ENCODE data around the gene BBS4.
"Not testable (repeated sequence)": the region's sequence is repeated elsewhere in the genome, so short reads cannot be mapped to it uniquely, and the experiment has no call there.

Gene BBS4

DNA sequence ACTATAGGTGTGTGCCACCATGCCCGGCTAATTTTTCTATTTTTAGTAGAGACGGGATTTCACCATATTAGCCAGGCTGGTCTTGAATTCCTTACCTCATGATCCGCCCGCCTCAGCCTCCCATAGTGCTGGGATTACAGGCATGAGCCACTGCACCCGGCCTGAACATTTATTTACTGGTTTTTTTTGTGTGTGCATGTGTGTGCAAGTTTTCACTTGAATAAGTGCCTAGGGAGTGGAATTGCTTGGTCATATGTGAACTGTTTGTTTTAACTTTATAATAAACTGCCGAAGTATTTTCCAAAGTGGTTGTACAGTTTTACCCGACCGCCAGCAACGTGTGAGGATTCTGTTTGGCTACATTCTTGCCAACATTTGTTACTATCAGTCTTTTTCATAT lies 14.1 kb downstream of the BBS4 start:
- no peak for DNase-seq

DNA sequence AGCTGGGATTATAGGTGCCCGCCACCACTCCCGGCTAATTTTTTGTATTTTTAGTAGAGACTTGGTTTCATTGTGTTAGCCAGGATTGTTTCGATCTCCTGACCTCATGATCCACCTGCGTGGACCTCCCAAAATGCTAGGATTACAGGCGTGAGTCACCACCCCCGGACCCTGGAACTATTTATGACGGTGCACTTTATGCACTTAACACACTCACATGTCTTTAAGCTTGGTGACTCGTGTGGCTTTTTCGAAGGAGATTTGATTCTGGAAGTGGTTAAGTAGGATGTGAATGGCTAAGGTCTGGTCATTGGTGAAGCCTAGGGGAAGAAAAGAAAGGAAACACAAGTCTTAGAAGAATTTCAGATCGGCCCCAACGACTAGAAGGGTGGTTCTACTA lies 20.3 kb downstream of the BBS4 start:
- no peak for DNase-seq

DNA sequence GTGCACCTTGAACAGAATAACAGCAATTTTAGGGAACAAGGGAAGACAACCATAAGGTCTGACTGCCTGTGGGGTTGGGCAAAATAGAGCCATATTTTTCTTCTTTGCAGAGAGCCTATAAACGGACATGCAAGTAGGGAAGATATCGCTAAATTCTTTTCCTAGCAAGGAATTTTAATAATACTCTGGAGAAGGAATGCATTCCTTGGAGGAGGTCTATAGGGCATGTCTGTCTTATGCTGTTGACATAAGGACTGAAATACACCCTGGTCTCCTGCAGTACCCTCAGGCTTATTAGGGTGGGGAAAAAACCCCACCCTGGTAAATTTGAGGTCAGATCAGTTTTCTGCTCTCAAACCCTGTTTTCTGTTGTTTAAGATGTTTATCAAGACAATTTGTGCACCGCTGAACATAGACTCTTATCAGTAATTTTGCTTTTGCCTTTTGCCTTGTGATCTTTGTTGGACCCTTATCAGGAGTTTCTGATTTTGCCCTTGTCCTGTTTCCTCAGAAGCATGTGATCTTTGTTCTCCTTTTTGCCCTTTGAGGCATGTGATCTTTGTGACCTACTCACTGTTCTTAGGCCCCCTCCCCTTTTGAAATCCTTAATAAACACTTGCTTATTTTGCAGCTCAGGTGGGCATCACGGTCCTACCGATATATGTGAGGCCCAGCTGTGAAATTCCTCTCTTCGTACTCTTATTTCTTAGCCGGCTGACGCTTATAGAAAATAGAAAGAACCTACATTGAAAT lies 22.7 kb downstream of the BBS4 start:
- not testable (repeated sequence) for DNase-seq

DNA sequence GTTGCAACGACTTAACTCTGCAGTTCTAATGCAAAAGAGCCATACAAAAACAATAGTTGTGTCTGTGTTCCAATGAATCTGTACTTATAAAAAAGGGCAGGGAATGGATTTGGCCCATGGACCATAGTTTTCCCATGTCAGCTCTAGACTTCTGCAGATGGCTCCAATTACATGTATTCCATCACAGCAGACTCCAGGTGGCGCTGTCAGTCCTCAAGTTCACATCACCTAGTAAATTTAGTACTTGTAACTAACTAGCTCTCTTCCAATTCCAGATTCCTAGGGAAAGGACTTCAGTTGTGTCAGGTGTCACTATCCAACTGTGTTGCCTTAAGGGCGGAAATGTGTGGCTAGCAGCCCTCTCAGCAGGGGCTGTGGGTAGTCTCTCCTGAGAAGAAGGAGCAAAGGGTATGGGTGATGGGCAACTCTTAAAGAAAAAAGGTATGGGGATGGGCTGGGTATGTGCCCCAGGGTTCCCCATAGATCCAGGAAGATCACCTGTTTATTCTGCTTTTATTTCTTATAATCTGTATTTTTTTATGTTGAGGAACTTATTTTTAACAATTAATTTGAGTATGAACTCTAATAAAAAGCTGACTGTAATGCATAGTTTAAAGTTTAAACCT lies 36.2 kb downstream of the BBS4 start:
- DNase-seq, result peak; percentile 60 to 72

DNA sequence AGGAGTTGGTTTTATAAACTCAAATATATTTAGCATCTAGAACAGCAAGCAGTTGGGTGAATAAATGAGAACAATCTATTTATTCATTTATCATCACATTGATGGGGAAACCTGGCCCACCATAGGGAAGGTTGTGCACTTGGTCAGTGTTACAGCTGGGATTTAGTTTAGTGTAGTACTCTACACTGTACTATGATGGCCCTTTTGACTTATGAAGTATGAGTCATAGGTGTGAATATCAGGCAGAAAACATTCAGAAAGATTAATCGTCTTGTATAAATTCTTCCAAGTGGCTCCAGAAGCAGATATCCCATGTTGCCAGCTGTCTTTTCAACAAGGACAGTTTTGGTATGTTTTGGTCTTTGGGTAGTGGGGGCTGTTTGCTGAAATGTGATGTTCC lies 38.0 kb downstream of the BBS4 start:
- no peak for DNase-seq

DNA sequence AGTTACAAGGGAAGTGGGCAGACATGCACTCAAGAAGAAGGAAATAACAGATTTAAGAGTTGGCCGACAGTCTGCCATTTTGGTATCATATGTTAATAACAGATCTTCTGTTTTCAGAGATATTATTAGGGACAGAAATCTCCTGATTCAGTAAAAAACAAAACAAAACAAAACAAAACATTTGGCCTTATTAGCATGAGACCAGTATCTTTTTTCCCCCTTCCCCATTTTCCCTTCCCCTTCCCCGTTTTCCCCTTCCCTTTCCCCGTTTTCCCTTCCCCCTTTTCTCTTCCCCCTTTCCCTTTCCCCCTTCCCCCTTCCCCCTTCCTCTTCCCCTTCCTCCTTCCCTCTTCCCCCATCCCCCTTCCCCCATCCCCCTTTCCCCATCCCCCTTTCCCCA lies 39.4 kb downstream of the BBS4 start:
- DNase-seq, result no peak

DNA sequence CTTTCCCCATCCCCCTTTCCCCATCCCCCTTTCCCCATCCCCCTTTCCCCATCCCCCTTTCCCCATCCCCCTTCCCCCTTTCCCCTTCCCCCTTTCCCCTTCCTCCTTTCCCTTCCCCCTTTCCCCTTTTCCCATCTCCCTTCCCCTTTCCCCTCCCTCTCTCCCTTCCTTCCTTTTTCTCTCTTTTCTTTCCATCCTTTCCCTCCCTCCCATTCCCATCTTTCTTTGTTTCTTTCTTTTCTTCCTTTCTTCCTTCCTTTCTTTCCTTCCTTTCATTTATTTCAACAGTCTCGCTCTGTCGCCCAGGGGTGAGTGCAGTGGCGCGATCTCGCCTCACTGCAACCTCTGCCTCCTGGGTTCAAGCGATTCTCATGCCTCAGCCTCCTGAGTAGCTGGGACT lies 39.8 kb downstream of the BBS4 start:
- not testable (repeated sequence) for DNase-seq

DNA sequence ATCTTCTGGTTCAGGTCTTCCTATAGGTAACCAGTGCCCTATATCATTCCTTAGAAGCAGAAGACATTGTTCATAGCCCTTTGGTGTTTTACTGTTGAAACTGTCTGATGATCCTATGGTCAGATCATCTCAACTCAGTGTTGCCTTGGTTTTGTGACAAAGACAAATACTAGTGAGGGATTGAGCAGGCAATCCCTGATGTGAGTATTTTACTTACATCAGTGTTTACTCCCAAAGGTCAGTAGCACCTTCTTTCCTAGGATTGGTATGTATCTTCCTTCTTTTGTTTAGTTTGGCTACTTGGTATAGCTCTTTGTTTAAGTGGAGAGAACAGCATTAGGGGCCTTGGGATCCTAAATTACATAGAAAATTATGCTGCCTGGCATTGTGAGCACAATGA lies 41.1 kb downstream of the BBS4 start:
- no peak for DNase-seq

DNA sequence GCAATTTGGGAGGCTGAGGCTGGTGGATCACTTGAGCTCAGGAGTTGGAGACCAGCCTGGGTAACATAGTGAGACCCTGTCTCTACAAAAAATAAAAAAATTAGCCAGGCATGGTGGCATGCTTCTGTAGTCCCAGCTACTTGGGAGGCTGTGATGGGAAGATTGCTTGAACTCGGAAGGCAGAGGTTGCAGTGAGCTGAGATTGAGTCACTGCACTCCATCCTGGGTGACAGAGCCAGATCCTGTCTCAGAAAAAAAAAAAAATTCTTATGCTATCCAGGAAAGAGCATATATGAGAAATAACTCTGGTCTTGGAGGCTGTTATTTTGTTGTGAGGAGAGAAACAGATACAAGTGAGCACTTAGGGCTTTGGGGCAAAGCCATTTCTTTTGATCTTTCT lies 42.2 kb downstream of the BBS4 start:
- DNase-seq, result not testable (repeated sequence)

DNA sequence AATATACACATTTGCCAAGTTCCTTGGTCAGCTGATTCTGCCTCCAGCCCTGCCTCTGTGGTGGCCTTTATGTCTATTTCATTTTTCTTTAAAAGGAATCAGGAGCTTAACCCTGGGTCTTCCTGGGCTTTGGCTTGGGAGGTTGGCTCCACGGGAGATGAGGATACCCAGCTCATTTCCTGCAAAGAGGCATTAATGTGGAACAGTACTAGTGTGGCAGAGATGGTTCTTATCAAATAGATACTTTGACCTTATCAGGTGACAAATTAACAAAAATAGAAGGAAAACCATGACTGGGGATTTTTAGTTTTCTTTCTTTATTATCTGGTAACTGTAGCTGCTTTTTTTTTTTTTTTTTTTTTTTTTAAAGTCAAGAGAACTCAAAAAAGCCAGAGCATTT lies 42.8 kb downstream of the BBS4 start:
- no peak for DNase-seq

DNA sequence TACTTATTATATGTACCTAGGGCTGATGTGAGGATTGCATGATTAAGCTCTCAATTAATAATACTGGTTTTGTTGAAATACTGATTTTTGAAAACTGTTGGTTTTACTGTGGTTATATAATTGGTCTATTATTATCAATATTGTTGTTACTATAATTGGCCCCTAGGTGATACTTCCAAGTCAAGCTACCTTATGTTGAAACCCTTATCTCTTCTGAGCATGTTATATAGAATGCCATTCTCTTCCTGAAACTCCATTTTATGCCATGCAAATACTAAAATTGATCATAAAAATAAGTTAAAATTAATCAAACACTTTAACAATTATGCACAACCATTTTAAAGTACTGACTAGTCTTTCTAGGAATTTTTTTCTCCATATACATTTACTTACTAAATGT lies 46.1 kb downstream of the BBS4 start:
- DNase-seq, result no peak

DNA sequence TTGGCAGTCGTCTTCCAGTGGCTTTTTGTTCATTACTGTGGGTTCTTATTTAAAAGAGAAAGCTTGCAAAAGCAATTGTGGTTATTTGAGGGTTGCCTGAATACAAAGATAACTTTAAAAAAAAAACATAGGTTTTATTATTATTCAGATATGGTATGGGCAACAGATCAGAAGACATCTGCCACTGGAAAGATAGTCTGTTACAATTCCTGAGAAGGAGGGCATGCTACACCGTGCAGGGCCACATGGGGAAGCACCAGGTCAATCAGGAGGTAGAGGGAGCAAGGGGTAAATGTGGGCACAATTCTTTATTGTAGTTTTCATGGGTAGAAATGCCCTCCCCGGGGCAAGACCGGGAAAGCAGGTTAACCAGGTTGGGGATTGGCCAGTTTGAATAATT lies 46.5 kb downstream of the BBS4 start:
- DNase-seq, result no peak

DNA sequence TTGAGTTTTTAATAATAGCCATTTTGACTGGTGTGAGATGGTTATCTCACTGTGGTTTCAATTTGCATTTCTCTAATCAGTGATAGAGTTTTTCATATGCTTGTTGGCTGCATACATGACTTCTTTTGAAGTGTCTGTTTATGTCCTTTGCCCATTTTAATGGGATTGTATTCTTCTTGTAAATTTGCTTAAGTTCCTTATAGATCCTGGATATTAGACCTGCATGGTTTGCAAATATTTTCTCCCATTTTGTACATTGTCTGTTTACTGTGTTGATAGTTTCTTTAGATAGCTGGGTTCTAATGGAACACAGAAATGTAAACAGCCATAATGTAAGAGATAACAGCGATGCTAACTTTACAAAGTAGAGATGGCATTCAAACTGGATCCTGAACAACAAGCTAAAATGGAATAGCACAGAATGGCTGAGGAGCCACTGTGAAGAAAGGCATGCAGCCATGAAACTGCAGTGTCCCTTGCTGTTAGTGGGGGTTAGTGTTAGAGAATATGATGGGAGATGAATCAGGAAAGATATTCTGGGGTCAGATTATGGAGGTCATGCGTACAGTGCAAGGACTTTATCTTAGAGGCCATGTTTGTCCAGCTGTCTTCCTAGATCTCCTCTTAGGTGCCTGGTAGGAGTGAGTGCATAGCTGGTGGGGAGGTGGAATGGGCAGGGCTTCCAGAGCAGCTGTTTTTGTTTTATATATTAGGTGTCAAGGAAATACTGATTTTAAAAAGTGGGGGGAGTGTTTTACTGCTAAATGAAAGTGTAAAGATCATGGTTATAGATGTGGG lies 48.1 kb downstream of the BBS4 start:
- no peak for DNase-seq

DNA sequence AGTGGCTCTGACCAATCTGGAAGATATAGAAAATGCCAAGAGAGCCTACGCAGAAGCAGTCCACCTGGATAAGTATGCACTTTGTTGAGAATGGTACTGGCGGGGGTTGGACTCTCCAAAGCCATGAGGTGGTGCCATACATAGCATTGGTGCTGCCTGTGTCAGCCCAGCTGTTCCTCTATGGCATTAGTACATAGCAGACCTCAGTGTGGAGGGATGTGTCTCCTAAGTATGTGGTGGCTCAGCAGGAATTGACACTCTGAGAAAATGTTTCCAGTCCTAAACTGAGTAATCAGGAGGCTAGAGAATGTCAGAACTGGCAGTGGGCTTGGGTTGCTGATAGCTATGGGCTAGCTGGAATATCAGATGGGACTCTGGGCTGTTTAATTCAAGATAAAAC lies 49.1 kb downstream of the BBS4 start:
- no peak for DNase-seq

DNA sequence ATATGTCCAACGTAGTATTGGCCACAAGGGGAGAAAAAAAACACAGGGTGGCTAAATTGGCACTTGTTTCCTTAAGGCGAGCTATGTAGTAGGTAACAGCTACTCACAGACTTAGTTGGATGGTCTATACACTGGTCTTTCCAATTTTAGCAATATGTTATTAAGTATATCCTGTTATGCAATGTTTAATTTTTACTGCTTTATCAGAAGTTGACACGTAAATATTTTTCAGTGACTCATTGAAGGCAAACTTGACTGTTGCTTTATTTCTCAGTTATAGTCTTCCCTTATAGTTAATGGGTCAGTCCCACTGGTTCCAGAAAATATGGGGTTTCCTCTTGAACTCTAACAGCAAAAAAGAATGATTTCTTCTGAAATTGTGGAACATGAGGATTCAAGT lies 51.1 kb downstream of the BBS4 start:
- DNase-seq, result no peak

DNA sequence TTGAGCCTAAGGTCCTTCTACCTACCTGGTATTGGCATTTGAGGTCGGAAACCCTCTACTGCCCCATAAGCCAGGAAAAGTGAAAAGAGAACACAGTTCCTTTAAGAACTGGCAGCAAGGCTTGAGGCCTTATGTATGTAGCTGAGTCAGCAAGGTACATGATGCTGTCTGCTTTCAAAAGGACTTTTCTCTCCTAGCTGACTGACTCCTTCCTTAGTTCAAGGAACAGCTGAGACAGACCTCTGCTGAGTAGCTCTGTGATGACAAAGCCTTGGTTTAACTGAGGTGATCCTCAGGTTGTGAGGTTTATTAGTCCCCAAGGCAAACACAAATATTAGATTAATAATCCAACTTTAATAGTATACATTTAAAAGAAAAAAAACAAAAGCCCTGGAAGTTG lies 51.7 kb downstream of the BBS4 start:
- no peak for DNase-seq

DNA sequence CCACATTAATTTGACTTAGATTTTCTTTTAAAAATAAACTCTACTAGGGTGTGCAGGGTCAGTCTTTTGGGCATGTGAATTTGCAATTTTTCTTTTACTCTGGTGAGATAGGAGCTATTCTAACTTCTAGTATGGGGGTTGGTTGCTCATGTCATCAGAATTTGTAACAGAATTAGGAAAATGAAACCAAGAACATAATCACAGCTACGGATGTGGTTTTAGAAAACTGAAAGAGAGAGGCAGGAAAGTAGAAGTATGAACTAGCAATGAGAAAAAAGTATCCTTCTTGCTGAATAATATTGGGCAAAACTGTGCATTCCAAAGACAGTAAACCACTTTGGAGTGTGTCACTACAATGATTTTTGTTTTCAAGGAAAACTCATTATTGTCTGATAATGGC lies 54.2 kb downstream of the BBS4 start:
- DNase-seq, result peak in 1 of 2 donors; percentile 67

DNA sequence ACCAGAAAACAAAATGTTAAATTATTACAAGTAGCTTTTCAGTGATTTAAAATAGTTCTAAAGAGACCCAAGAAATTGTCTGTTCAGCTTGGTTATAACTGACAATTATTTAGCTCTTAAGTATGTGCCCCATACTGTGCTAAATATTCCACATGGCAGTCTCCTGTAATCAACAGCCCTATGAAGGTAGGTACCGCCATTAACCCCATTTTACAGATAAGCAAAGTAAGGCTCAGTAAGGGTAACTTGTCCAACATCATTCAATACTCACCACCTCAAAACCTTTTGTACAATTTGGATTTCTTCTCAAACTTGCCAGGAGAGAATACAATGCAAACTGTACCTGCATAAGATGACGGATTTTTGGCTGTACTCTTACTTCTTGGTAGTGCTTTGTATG lies 63.7 kb downstream of the BBS4 start:
- DNase-seq, result no peak

DNA sequence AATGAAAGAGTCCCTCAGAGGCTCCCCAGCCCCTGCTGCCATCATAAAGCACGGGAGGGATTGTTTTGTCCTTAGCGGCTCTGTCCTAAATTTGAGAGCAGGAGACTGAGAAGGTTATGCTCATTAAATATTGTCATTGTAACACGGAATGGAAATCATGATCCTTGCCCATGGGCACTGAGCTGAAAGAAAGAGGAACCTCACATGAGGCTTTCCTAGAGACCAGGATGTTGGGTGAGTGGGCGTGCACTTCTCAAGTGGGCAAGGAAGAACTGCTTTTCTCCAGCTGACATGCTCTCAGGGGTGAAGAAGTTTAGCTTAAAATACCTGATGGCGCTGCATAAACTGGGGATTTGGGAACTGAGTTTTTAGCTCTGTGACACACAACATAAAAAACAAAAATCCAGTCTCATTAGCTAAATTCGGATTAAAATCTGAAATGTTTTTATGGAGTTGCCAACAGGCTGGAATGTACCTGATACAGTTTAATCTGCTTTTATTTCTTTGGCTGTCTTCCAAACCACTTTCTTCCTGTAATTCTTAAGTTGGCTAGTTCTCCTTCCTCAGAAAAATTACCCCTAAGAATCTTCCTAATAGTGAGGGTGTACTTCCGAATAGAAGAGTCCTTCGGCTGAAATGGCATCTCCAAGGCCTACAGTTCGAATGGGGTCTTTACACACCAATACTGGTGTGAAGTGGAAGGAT lies 65.9 kb downstream of the BBS4 start:
- DNase-seq, result peak in 1 of 2 donors; percentile 5

DNA sequence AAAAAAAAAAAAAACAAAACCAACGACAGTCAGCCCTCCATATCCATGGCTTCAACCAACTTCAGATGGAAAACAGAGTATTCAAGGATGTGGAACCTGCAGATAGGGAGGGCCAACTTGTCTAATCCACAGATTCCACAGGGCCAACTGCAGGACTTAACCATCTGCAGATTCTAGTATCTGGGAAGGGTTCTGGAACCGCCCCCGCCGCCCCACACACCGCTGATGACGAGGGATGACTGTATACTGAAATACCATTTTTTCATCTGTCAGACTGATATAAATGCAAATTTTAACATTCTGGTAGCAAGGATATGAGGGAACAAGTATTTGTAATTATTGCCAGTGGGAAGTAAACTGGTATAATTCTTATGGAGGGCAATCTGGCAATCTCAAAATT lies 68.1 kb downstream of the BBS4 start:
- no peak for DNase-seq

DNA sequence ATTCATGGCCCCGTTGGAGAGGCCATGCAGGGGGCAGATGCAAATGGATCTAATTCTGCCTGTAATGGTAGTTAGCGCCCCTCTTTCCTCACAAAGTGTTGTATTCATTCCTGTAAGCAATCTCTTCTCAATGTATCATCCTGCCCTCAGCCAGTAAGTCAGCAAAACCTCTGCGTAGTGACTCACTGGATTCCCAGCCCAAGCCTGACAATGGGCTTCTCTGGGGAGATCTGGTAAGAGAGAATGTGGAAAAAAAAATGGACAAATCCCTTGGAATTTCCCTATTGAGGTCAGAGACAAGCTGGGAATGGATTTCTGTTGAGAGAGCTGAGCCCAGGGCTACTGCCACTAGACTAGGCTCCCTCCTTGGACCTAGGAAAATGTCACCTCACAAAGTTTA lies 72.2 kb downstream of the BBS4 start:
- no peak for DNase-seq

DNA sequence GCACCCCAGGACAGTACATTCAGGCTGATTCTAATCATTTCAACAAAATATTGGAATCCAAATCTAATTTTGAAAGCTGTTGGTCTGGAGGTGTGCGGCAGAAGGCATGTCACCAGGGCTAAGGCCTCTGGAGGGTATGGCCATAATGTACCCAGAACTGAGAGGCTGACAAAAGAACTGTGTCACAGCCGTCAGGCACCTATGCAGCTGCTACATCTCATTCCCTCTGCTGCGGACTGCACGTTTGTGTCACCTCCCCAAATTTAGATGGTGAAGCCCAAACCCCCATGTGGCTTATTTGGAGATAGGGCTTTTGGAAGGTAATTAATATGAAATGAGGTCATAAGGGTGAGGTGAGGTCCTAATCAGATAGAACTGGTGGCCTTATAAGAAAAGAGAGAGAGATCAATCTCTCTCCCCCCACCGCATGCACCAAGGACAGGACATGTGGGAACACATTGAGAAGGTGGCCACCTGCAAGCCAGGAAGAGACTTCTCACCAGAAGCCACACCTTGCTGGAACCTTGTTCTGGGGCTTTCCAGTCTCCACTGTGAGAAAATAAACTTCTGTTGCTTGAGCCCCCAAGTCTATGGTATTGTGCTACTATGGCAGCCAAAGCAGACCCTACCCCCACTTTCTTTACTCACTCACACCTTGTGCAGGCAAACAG lies 74.7 kb downstream of the BBS4 start:
- DNase-seq, result no peak

DNA sequence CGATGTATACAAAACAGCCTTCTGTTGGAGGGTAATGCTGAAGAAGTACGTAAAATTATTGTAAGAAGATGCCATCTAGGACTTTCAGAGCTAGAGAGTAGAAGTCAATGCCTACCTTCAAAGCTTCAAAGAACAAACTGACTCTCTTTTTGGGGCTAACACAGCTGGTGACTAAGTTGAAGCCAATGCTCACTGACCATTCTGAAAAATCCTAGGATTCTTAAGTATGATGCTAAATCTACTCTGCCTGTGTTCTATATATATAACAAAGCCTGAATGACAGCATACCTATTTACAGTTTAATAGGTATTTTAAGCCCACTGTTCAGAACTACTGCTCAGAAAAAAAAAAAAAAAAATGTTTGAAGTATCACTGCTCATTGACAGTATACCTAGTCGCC lies 78.6 kb downstream of the BBS4 start:
- no peak for DNase-seq

Measured in CD4-positive, alpha-beta T cell treated with Interferon alpha-2 for 1 hour (primary cell).